Stomach (tissue), 9 donors: ENCODE data around the gene IL16. TPM values are rescaled to one million over a fixed set of nuclear protein-coding genes. Genes with fewer than 3 reads are reported as not detected.

ENCODE experiments used
- DNase-seq, 2 donors: peaks; one replicate each; pipeline versions ENCODE4 v3.0.0 to v3.0.0-alpha.2; 2013 to 2019
- H3K27ac ChIP-seq, 5 donors: fragments of 200-600 bp in 4 of 5; sonication (generic) in 4 of 5; one replicate each; pipeline ENCODE4 v1.5.1; 2013 to 2019; ENCODE audit warnings: mild to moderate bottlenecking in 1 of 5, moderate library complexity in 1 of 5
- H3K27me3 ChIP-seq, 3 donors: fragments of 200-600 bp; sonication (generic); one replicate each; pipeline ENCODE4 v1.5.1; 2017 to 2019; ENCODE audit warnings: mixed run types in 1 of 3
- H3K36me3 ChIP-seq, 4 donors: fragments of 200-600 bp; sonication (generic); 1 replicate in 3 of 4; 2 replicates in 1 of 4; pipeline ENCODE4 v1.5.1; 2016 to 2019
- H3K4me1 ChIP-seq, 4 donors: fragments of 200-600 bp; sonication (generic); one replicate each; pipeline ENCODE4 v1.5.1; 2016 to 2019
- H3K4me3 ChIP-seq, 4 donors: fragments of 200-600 bp; sonication (generic) in 3 of 4; one replicate each; pipeline ENCODE4 v1.5.1; 2016 to 2019; ENCODE audit warnings: mild to moderate bottlenecking in 1 of 4
- H3K9me3 ChIP-seq, 4 donors: fragments of 200-600 bp; sonication (generic); one replicate each; pipeline ENCODE4 v1.5.1; 2016 to 2019
- EP300 ChIP-seq: sonication (generic); formaldehyde crosslinking; IDR thresholded peaks from one replicate; pipeline ENCODE4 v1.6.1; 2017; ENCODE audit warnings: antibody characterized with exemption
- POLR2A ChIP-seq, 4 donors: fragments of 450-650 bp; IDR thresholded peaks; one replicate each; pipeline ENCODE4 v1.6.1; 2016; ENCODE audit warnings: antibody characterized with exemption in 4 of 4, control low read depth in 2 of 4, mild to moderate bottlenecking in 1 of 4, moderate library complexity in 1 of 4
- POLR2AphosphoS5 ChIP-seq, 3 donors: sonication (generic); formaldehyde crosslinking; IDR thresholded peaks; one replicate each; pipeline ENCODE4 v1.6.1; 2016; ENCODE audit warnings: antibody characterized with exemption in 3 of 3
- WGBS, 5 donors: extraction: QIAGEN DNeasy Blood & Tissue Kit in 3 of 5; methylation state at CpG; one replicate each; pipeline versions ENCODE4 v1.1.5 to v1.1.7; 2013 to 2018; 5-methylcytosine and 5-hydroxymethylcytosine counted together
- intact Hi-C: fragments of 100-400 bp; cut with DNase I; formaldehyde crosslinking; loops from one replicate; pipeline ENCODE4 v1.15.1; 2023; ENCODE audit warnings: low total_unique reads
- polyA plus RNA-seq, 3 donors: library from polyadenylated mRNA; stranded (reverse); fragments of 200-250 nt; gene quantifications; one replicate each; pipeline ENCODE4 v1.2.3, GENCODE V29; 2013
- total RNA-seq, 5 donors: library from RNA; depleted of rRNA; stranded (reverse); fragments of >200 nt; gene quantifications; one replicate each; pipeline versions ENCODE4 v1.1.0 to v1.2.3, GENCODE V29; 2014 to 2016
- TF ChIP-seq, protein P1 (sequence below), 7 experiments: fragments of 450-650 bp in 4 of 7; fragments of 200-600 bp in 3 of 7; sonication (generic) in 3 of 7; IDR thresholded peaks; one replicate each; pipeline ENCODE4 v1.5.1; 2016 to 2019; ENCODE audit warnings: antibody characterized with exemption in 7 of 7, control low read depth in 2 of 7, mild to moderate bottlenecking in 1 of 7
- donor health status: healthy with polysubstance abuse.
- donor health status: Bipolar disorder and iron deficiency.
- donor health status: healthy.

IL16 gene
- total and polyA plus RNA-seq, 8 donors, result 4.9 to 21.0 (median 8.7) TPM

DNA sequence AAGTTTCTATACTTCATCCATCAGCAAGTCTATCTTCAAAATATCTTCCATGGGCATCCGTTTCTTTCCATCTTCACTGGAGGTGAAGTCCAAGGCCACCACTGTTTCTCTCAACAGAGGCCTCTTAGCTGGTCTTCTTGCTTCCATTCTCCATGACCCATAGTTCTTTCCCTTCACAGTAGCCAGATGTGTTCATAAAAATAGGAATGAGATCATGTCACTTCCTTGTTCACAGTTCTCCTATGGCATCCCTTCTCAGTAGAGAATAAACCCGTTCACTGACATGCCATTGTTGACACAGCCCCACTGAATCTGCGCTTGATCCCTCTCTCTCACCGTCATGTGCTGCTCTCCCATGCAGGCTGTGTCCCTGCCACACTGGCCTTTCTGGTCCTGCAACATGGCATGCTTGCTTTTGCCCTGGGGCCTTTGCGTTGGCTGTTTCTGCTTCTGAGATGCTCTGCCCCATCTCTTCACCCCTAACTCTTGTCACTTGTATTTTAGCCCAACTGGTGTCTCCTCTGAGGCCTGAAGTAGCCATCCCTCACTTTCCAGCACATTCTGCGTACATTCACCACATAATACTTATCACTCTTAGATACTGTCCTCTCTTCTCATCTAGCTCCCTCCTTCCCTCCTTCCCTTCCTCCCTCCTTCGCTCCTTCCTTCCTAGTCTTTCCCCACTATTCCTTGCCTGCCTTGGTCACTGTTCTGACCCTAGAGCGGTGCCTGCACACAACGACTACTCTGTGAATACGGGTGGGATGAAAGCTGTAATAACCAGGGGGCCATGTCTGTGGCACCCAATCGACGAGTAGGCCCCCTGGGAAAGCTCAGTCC is 85.3 kb downstream of the IL16 start:
- DNase-seq, result no peak
- no peak for TF ChIP-seq POLR2A (IDR thresholded peaks at IDR 0.05)
- TF ChIP-seq, protein P1, sequence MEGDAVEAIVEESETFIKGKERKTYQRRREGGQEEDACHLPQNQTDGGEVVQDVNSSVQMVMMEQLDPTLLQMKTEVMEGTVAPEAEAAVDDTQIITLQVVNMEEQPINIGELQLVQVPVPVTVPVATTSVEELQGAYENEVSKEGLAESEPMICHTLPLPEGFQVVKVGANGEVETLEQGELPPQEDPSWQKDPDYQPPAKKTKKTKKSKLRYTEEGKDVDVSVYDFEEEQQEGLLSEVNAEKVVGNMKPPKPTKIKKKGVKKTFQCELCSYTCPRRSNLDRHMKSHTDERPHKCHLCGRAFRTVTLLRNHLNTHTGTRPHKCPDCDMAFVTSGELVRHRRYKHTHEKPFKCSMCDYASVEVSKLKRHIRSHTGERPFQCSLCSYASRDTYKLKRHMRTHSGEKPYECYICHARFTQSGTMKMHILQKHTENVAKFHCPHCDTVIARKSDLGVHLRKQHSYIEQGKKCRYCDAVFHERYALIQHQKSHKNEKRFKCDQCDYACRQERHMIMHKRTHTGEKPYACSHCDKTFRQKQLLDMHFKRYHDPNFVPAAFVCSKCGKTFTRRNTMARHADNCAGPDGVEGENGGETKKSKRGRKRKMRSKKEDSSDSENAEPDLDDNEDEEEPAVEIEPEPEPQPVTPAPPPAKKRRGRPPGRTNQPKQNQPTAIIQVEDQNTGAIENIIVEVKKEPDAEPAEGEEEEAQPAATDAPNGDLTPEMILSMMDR (IDR thresholded peaks at IDR 0.05), result no peak
- Histone ChIP-seq H3K4me3 (no peak overlapping the region), H3K27me3 (no peaks in the 10 kb centered on the region), H3K36me3 (peaks cover 0 to 14% (median 3%) of the 10 kb centered on the region in 4 donors), H3K9me3 (no peaks in the 10 kb centered on the region), H3K27ac (no peak overlapping the region), H3K4me1 (peaks cover 0 to 5% (median 0%) of the 10 kb centered on the region in 4 donors)
- WGBS, 5 donors, result 89 to 94% (median 92%) methylated on average over 12 of the region's 12 CpGs
- intact Hi-C loops, result no loop called here

- Histone ChIP-seq H3K36me3 (peaks cover 0 to 14% (median 3%) of the 10 kb centered on the region in 4 donors), H3K9me3 (no peaks in the 10 kb centered on the region), H3K27ac (no peak overlapping the region), H3K4me1 (peaks cover 0 to 5% (median 0%) of the 10 kb centered on the region in 4 donors), H3K4me3 (no peak overlapping the region), H3K27me3 (no peaks in the 10 kb centered on the region)
- WGBS, 5 donors, result 92 to 97% (median 96%) methylated on average over 18 of the region's 18 CpGs
- TF ChIP-seq POLR2A (IDR thresholded peaks at IDR 0.05), result no peak
- TF ChIP-seq EP300, result no peak
- TF ChIP-seq, protein P1 (IDR thresholded peaks at IDR 0.05), result no peak
- no peak for TF ChIP-seq POLR2AphosphoS5 (IDR thresholded peaks at IDR 0.05)
- no peak for DNase-seq
- intact Hi-C loops, result no loop called here
Observed at GRCh38 chr15:81282606-81282895, 85.9 kb downstream of the IL16 start.

DNA sequence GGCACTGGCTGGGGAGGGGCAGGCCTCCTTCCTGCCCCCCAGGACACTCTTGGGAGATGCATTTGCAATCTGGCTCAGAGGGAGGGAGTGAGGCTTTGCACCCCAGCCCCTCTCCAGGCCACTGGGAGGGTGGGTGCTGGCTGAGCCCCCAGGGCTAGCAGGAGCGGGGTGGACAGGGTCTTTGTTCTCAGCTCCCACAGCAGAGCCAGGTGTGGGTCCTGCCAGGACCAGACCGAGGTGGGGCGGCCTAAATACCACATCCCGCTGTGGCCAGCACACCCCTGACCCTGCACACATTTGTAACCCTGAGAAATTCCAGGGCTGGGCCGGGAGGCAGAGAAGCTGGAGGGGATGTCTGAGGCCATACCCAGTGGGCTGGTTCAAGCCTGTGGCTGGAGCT is 86.2 kb downstream of the IL16 start:
- TF ChIP-seq POLR2AphosphoS5 (IDR thresholded peaks at IDR 0.05), result no peak
- TF ChIP-seq EP300, result no peak
- TF ChIP-seq, protein P1 (IDR thresholded peaks at IDR 0.05), result no peak
- no peak for TF ChIP-seq POLR2A (IDR thresholded peaks at IDR 0.05)
- intact Hi-C loops, result no loop called here

DNA sequence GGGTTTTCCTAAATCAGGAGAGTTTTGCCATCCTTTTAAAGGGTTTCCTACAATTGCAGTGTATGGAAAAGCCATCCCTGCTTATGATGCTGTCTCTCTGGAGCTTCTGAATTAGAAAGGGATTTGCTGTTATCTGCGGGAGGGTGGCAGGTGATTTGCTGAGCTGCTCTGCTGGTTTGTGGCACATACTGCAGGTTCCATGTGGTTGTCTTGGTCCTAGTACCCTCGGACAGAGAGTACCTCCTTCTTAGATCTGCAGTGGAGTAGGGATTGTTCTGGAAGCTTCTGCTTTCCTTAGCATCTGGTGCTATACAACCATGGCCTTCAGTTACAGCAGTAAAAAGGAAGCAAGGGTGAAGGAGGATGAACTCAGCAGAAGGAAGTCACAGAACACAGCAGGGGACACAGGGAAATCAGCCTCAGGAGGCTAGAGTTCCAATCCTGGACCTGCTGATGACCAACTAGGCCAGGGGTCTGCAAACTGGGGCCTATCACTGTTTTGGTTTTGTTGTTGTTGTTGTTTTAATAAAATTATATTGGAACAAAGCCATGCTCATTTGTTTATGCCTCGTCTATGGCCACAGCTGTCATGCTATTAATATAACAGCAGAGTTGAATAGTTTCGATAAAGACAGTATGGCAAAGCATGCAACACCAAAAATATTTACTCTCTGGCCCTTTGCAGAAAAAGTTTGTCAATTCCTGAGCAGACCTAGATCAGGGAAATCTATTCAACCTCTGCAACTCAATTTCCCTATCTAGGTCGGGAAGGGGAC is 87.8 kb downstream of the IL16 start:
- peaks cover 0 to 18% (median 3%) of the 10 kb centered on the region in 4 donors for H3K36me3 ChIP-seq
- TF ChIP-seq POLR2AphosphoS5 (IDR thresholded peaks at IDR 0.05) (no peak), EP300 (no peak), POLR2A (IDR thresholded peaks at IDR 0.05) (no peak)
- TF ChIP-seq, protein P1 (IDR thresholded peaks at IDR 0.05), result no peak
- peaks cover 0 to 5% (median 0%) of the 10 kb centered on the region in 4 donors for H3K4me1 ChIP-seq
- WGBS, 5 donors, result 63 to 79% (median 75%) methylated on average over 5 of the region's 5 CpGs
- H3K27me3 ChIP-seq, result no peaks in the 10 kb centered on the region
- H3K27ac ChIP-seq, result peak overlapping the region in 1 of 5 donors; percentile 23
- no peak overlapping the region for H3K4me3 ChIP-seq
- H3K9me3 ChIP-seq, result no peaks in the 10 kb centered on the region
- intact Hi-C loops, result no loop called here
- DNase-seq, result no peak

More for the DNA sequence above, 86.2 kb downstream of the IL16 start:
- Histone ChIP-seq H3K27ac (no peak overlapping the region), H3K27me3 (no peaks in the 10 kb centered on the region), H3K4me3 (no peak overlapping the region), H3K9me3 (no peaks in the 10 kb centered on the region), H3K36me3 (peaks cover 0 to 18% (median 3%) of the 10 kb centered on the region in 4 donors), H3K4me1 (peaks cover 0 to 5% (median 0%) of the 10 kb centered on the region in 4 donors)
- WGBS, 5 donors, result 79 to 88% (median 81%) methylated on average over 3 to 5 of the region's 5 CpGs
- no peak for DNase-seq
